D721Med (cell line): ENCODE results near the gene MYB.

ENCODE experiments used
- DNase-seq: peaks from one replicate; pipeline ENCODE4 v3.0.0; 2011; ENCODE audit warnings: low spot score; ENCODE audit not compliant: insufficient read length
- FAIRE-seq: peaks from 2 replicates; lab custom pipeline; 2011; peaks lifted over from hg19 to GRCh38; lab: Jason Lieb, UNC
- TF ChIP-seq, protein P1 (sequence below): IDR thresholded peaks from 2 replicates; pipeline ENCODE4 v1.5.1; 2012; ENCODE audit warnings: mild to moderate bottlenecking, control low read depth; ENCODE audit not compliant: insufficient read depth; ENCODE audit errors: missing control alignments

The MYB gene

DNA sequence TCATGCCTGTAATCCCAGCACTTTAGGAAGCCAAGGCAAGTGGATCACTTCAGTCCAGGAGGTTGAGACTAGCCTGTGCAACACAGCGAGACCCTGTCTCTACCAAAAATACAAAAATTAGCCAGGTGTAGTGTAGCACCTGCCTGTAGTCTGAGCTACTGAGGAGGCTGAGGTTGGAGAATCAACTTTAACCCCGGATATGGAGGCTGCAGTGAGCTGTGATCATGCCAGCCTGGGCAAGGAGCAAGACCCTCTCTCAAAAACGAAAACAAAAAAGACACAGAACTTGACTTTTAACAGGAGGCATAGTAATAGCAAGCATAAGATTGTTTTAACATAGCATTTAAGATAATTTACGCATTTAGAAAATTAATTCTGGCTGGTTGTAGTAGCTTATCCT, 32.5 kb downstream of the MYB start:
- TF ChIP-seq, protein P1, sequence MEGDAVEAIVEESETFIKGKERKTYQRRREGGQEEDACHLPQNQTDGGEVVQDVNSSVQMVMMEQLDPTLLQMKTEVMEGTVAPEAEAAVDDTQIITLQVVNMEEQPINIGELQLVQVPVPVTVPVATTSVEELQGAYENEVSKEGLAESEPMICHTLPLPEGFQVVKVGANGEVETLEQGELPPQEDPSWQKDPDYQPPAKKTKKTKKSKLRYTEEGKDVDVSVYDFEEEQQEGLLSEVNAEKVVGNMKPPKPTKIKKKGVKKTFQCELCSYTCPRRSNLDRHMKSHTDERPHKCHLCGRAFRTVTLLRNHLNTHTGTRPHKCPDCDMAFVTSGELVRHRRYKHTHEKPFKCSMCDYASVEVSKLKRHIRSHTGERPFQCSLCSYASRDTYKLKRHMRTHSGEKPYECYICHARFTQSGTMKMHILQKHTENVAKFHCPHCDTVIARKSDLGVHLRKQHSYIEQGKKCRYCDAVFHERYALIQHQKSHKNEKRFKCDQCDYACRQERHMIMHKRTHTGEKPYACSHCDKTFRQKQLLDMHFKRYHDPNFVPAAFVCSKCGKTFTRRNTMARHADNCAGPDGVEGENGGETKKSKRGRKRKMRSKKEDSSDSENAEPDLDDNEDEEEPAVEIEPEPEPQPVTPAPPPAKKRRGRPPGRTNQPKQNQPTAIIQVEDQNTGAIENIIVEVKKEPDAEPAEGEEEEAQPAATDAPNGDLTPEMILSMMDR, result no peak
- DNase-seq (no peak), FAIRE-seq (no peak)

DNA sequence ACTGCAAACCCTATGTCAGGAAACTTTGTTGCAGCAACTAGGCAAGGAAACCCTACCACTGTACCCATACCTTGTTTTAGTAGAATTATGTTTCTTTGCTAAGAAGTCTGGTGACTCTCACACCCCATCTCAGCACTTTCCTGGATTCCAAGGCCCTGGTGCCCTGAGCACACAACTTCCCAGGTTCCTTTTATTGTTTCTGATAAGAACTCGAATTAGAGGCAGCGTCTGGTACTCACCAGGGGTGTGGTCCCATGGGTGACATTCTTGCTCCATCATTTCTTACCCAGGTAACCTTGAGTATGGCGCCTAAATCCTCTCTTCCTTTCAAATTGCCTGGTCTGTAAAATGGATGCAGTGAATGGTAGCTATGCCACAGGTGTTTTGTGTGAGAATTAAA, 34.1 kb downstream of the MYB start:
- no peak for FAIRE-seq
- DNase-seq, result no peak
- TF ChIP-seq, protein P1, result no peak

DNA sequence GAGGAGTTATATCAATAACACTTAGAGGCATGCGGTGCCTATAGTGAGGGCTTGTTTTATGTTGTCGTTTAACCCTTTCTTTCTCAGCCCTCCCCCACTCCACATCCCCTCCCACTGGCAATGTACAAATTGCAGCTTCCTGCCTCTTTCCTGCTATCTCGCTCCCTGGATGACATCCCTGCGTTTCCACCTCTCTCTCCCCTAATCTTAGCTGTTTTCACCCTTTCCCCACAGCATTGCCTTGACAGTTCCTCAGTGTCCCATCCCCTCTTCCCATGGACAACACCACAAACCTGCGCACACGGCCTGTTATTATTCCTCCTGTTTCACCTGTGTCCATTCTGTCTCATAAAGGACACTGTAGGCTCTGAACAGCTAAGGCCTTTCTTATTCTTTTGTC, 34.5 kb downstream of the MYB start:
- TF ChIP-seq, protein P1, result no peak
- FAIRE-seq, result no peak
- DNase-seq, result no peak

DNA sequence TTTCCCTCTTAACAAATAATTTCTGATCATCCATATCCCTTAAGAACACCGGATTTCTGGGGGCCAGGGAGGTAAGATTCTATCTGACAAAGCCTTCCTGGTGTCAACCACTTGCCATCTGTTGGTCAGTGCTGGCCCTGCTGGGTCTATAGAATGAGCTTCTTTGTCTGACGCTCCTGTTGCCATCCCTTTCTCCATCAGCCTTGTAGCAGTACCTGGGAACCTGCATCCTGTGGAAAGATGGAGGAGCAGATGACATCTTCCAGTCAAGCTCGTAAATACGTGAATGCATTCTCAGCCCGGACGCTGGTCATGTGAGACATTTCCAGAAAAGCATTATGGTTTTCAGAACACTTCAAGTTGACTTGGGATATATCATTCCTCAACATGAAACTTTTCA, 36.6 kb downstream of the MYB start:
- DNase-seq (no peak), FAIRE-seq (no peak)
- TF ChIP-seq, protein P1, result no peak

DNA sequence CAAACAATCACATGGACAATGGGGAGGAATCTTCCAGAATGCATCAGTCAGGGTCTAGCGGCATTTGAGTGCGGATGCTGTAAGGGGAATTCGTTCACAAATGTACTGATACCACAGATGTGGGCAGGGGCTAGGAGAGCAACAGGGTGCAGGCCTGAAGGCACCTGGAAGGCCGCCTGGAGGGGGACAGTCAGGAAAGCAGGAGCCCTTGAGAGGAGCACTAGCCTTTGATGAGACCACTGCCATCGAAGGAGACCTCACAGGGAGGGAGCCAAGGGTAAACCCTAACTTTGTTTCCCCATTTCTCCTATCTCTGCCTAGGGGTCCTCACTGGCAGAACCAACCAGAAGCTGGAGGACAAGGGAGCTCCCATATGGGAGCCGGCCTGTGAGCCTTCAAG, 38.2 kb downstream of the MYB start:
- TF ChIP-seq, protein P1, result no peak
- no peak for FAIRE-seq
- no peak for DNase-seq

DNA sequence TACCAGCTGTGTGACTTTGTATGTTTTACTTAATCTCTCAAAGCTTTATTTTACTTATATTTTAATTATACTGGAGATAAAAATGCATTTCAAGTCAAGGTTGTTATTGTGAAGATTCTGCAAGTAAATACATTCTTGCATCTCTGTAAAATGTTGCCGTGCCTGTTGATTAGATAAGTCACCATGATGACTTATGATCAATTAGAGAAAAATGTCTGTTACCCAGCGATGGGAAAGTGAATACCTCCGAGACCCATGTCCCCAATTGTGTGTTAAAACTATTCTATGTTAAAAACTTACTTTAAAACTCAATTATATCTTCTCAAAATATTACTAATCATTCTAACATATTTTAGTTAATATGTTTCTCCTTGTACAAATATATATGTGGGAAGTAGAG, 39.9 kb downstream of the MYB start:
- no peak for DNase-seq
- TF ChIP-seq, protein P1, result no peak
- FAIRE-seq, result no peak

DNA sequence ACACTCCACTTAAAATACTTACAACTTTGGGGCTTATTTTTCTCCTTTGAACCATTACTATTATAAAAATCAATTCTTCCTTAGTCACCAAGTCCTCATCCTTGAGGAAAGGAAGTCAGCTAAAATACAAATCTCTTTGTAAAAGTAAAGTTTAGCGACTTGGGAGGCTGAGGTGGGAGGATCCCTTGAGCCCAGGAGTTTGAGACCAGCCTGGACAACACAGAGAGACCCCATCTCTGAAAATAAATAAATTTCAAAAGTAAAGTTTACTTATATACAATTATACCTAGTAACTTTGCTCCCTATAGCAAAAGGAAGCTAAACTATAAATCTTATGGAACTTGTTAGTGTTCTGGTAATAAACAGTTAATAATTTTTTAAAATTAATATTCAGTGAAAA, 40.4 kb downstream of the MYB start:
- DNase-seq, result no peak
- TF ChIP-seq, protein P1, result no peak
- no peak for FAIRE-seq
